NCI-H524 (cell line): ENCODE results near the gene SAAL1.
"Not testable (repeated sequence)": the region's sequence is repeated elsewhere in the genome, so short reads cannot be mapped to it uniquely, and the experiment has no call there.

Source experiments
- DNase-seq, 2 experiments: peaks; one replicate each; lab custom pipeline; 2025; lab: John Stamatoyannopoulos, UW

The SAAL1 gene

GRCh38 chr11:18105802-18106574, at the start of gene SAAL1:
TSS of gene SAAL1 (minus strand) at chr11:18106082. CDS start at chr11:18106041, 41 bp downstream.
- DNase-seq, result peak; percentile 71 to 81

GRCh38 chr11:18151581-18151980, 45.7 kb upstream of the SAAL1 start:
- DNase-seq, result no peak

GRCh38 chr11:18145837-18146236, 40.0 kb upstream of the SAAL1 start:
- DNase-seq, result no peak

GRCh38 chr11:18145025-18145424, 39.1 kb upstream of the SAAL1 start:
- DNase-seq, result peak in 1 of 2 experiments; percentile 10

GRCh38 chr11:18144243-18144642, 38.4 kb upstream of the SAAL1 start:
- DNase-seq, result no peak

GRCh38 chr11:18140145-18140544, 34.3 kb upstream of the SAAL1 start:
- DNase-seq, result no peak

GRCh38 chr11:18137186-18137800, 31.4 kb upstream of the SAAL1 start:
- no peak for DNase-seq

GRCh38 chr11:18135308-18135707, 29.4 kb upstream of the SAAL1 start:
- DNase-seq, result no peak

- DNase-seq, result no peak
Measured at GRCh38 chr11:18132341-18132740, 26.5 kb upstream of the SAAL1 start, which contains the start of gene MRGPRX3. TSS of gene MRGPRX3 (plus strand) at chr11:18132571. CDS start at chr11:18137203, 4,632 bp downstream.

GRCh38 chr11:18131115-18131514, 25.2 kb upstream of the SAAL1 start:
- DNase-seq, result not testable (repeated sequence)

- not testable (repeated sequence) for DNase-seq
Measured at GRCh38 chr11:18121331-18121828, 15.5 kb upstream of the SAAL1 start.

- DNase-seq, result peak; percentile 54 to 78
Measured at GRCh38 chr11:18115360-18116127, 9.7 kb upstream of the SAAL1 start.

- DNase-seq, result no peak
Measured at GRCh38 chr11:18111005-18111404, 5.1 kb upstream of the SAAL1 start.

- DNase-seq, result no peak
Measured at GRCh38 chr11:18108254-18108653, 2.4 kb upstream of the SAAL1 start.

GRCh38 chr11:18106688-18107087, 806 bp upstream of the SAAL1 start:
- no peak for DNase-seq

- DNase-seq, result no peak
Measured at GRCh38 chr11:18105086-18105801, 638 bp downstream of the SAAL1 start.

- DNase-seq, result no peak
Measured at GRCh38 chr11:18100926-18101656, 4.8 kb downstream of the SAAL1 start.

GRCh38 chr11:18093959-18094358, 11.9 kb downstream of the SAAL1 start:
- no peak for DNase-seq

GRCh38 chr11:18091731-18092130, 14.2 kb downstream of the SAAL1 start:
- no peak for DNase-seq

GRCh38 chr11:18088966-18089365, 16.9 kb downstream of the SAAL1 start:
- DNase-seq, result no peak

- DNase-seq, result no peak
Measured at GRCh38 chr11:18088366-18088765, 17.5 kb downstream of the SAAL1 start.
